Measurements from ENCODE around the gene STARD8.

DNA sequence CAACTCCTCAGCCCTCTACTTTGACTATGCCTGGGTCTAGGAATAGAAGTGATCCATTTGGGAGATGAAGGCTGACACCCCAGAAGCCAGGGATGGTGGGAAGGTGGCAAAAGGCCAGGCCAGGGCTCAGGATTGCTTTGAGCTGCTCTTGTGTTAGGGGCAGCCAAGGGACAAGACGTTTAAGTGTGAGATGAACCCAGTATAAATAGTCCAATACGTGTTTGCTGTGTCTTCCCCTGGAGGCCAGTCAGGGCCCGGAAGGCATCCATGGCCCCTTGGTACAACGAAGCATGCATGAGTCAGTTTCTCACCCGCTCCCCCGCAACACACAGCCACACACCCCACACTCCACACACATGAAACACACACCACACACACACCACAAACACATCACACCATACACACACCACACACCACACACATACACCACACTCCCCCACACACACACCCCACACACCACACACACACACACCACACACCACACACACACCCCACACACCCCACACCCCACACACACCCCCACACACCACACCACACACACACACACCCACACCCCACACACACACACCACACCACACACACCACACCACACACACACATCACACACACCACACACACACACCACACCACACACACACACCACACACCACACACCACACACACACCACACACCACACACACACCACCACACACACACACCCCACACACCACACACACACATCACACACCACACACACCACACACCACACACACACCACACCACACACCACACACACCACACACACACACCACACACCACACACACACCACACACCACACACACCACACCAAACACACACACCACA is 5.1 kb downstream of the STARD8 start:
- no peak for TF ChIP-seq POLR2A (IDR thresholded peaks at IDR 0.05)
- no peak for TF ChIP-seq CTCF (IDR thresholded peaks at IDR 0.05)
- TF ChIP-seq POLR2AphosphoS5 (IDR thresholded peaks at IDR 0.05): no peak
